Activated T-helper 1 cell treated with anti-CD3 and anti-CD28 coated beads, Interleukin-12 subunit alpha, Interleukin-12 subunit beta, Interleukin-2, Interleukin-4 antibody, amounts not matched to agents 30 ng/mL and 10 ng/mL and 1 ng/mL, durations not matched to agents 14 hours and 24 hours and 36 hours (primary cell): ENCODE results near the gene KCTD19. TPM values are rescaled to one million over a fixed set of nuclear protein-coding genes. Genes with fewer than 3 reads are reported as not detected.

Experiments
- DNase-seq: peaks from one replicate; pipeline ENCODE4 v3.0.0; 2021; ENCODE audit warnings: low spot score
- H3K27ac Mint-ChIP-seq: one replicate; pipeline ENCODE4 v1.8.0; 2021; ENCODE audit warnings: mild to moderate bottlenecking, mixed read lengths
- H3K27me3 Mint-ChIP-seq: one replicate; pipeline ENCODE4 v1.8.0; 2022; ENCODE audit warnings: mild to moderate bottlenecking, moderate library complexity, mixed read lengths; ENCODE audit not compliant: insufficient read depth
- H3K36me3 Mint-ChIP-seq: one replicate; pipeline ENCODE4 v1.8.0; 2021; ENCODE audit warnings: low read depth, mixed read lengths
- H3K4me1 Mint-ChIP-seq: one replicate; pipeline ENCODE4 v1.8.0; 2021; ENCODE audit warnings: low read depth, mixed read lengths
- H3K4me3 Mint-ChIP-seq: one replicate; pipeline ENCODE4 v1.8.0; 2021; ENCODE audit warnings: mild to moderate bottlenecking, moderate library complexity, mixed read lengths
- H3K9me3 Mint-ChIP-seq: one replicate; pipeline ENCODE4 v1.8.0; 2021; ENCODE audit warnings: mixed read lengths
- intact Hi-C: fragments of 100-400 bp; cut with micrococcal nuclease; formaldehyde crosslinking; loops from one replicate; pipeline ENCODE4 v1.15.1; 2024
- total RNA-seq: library from RNA; stranded (reverse); gene quantifications from 2 replicates; pipeline ENCODE4 v1.2.3, GENCODE V29; 2022

The KCTD19 gene
- total RNA-seq, 1 donor from 2014 or later = 0.62 TPM

GRCh38 chr16:67247192-67248072, 79.1 kb downstream of the KCTD19 start, which contains the start of gene FHOD1:
Gene FHOD1, minus strand, starts transcription at chr16:67247481. Its CDS starts 71 bp downstream, at chr16:67247410.
- Mint-ChIP-seq H3K27me3 (peaks cover 6% of the 10 kb centered on the region), H3K36me3 (peaks cover 2% of the 10 kb centered on the region), H3K27ac (peak within 1 kb of the TSS; percentile 87), H3K9me3 (no peaks in the 10 kb centered on the region), H3K4me3 (peak within 1 kb of the TSS; percentile 85), H3K4me1 (peaks cover 52% of the 10 kb centered on the region)
- intact Hi-C loops = loop anchor here (1.0 to 10.0 kb wide), 10 partner anchors 32 to 1077 kb away; partner anchors contain the start of genes CBFB, CTCF, E2F4 and FBXL8
- DNase-seq = peak; percentile 98

DNA sequence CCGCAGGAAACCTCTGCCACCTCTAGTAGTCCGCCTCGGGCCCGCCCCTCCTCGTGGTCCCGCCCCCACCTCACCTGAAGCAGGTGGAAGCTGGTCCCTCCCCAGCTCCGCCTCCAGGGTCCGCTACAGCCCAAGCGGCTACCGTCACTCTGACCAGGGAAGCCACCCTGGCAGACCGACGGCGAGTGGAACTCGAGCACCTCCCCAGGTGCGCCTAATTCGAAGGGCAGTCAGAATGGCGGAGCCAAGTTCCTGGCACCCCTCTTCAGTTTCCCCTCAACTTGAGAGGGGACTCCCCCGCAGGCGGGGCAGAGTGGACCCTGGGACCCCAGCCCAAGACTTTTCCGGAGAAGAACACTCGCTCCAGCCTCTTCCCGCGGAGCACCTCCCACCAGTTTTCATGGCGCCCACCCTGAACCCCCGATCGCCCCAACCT, 79.8 kb downstream of the KCTD19 start:
- Mint-ChIP-seq H3K36me3 (peaks cover 2% of the 10 kb centered on the region), H3K4me3 (peak overlapping the region; percentile 85), H3K27me3 (peaks cover 6% of the 10 kb centered on the region), H3K4me1 (peaks cover 59% of the 10 kb centered on the region), H3K9me3 (no peaks in the 10 kb centered on the region), H3K27ac (peak overlapping the region; percentile 87)
- no peak for DNase-seq
- intact Hi-C loops = loop anchor here (1.0 to 10.0 kb wide), 9 partner anchors 33 to 1078 kb away; partner anchors contain the start of genes CBFB, CTCF, E2F4 and FBXL8

DNA sequence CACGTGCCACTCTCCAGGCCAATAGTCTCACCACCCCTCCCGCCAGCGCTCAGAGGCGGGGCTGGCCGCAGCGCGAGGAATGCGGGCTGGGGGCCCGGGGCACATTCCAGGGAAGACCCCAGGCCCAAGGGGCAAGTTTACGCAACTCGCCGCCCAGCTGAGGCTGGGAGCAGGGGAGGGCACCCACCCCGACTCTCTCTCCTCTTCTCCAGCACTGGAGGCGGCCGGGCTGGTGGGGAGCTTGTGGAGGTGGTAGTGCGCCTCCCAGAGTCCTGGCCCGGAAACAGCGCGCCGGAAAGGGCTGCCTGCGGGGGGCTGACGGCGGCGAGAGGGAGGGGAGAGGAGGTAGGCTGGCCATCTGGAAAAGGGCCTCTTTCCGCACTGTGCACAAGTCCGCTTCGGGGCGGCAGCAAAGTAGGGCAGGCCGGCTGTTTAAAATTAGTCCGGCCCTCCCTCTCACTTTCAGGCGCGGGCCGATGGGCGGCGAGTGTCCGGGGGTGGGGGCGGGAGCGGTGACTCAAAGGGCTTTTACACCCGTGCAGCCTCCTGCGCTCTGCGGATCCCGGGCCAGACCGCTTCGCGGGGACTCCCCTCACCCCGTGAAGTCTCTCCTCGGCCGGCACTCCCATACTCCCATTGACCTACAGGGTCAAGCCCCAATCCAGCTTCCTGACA, 80.3 kb downstream of the KCTD19 start:
- intact Hi-C loops = loop anchor here (2.0 to 10.0 kb wide), 6 partner anchors 63 to 1079 kb away; partner anchors contain the start of genes CBFB, CTCF, GFOD2 and MATCAP1
- H3K27me3 Mint-ChIP-seq = peaks cover 6% of the 10 kb centered on the region
- DNase-seq = peak; percentile 33
- H3K4me1 Mint-ChIP-seq = peaks cover 64% of the 10 kb centered on the region
- H3K9me3 Mint-ChIP-seq = no peaks in the 10 kb centered on the region
- peak overlapping the region; percentile 94 for H3K27ac Mint-ChIP-seq
- H3K36me3 Mint-ChIP-seq = peaks cover 6% of the 10 kb centered on the region
- peak overlapping the region; percentile 85 for H3K4me3 Mint-ChIP-seq

DNA sequence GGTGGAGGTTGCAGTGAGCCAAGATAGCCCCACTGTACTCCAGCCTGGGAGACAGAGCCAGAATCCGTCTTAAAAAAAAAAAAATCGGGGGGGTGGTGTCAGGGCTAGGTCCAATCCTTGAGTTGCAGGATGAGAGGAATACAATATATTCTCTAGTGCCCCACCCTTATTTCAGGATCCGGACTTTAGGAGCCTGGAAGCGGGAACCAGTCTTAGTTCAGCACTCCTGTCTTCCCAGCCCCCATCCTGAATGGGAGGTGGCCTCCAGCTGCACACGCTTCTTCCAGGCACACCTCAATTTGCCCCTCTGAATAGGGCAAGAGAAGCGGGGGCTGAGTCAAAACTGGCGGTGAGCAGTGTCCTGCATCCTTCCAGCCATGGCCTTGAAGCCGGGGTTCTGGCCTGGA, 80.9 kb downstream of the KCTD19 start:
- DNase-seq = no peak
- no peaks in the 10 kb centered on the region for H3K9me3 Mint-ChIP-seq
- peak overlapping the region; percentile 85 for H3K4me3 Mint-ChIP-seq
- H3K36me3 Mint-ChIP-seq = peaks cover 6% of the 10 kb centered on the region
- peak overlapping the region; percentile 94 for H3K27ac Mint-ChIP-seq
- H3K27me3 Mint-ChIP-seq = peaks cover 6% of the 10 kb centered on the region
- peaks cover 66% of the 10 kb centered on the region for H3K4me1 Mint-ChIP-seq
- intact Hi-C loops = loop anchor here (2.0 to 10.0 kb wide), 7 partner anchors 63 to 1079 kb away; partner anchors contain the start of genes ACD, CBFB, CTCF and GFOD2

DNA sequence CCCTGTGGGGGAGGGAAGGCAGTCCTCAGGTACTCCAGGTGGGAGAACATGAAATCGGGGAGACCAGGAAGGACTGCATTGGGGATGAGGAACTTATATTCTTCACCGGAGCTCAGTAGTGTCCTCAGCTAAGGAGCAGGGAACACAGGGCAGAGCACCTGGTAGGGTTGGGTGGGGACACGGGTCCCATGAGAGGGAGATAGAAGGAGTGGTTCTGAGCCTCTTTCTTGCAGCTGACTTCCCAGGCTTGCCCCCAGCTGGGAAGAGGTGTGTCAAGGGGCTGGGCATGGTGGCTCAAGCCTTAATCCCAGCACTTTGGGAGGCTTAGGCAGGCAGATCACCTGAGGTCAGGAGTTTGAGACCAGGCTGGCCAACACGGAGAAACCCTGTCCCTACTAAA, 81.4 kb downstream of the KCTD19 start:
- Mint-ChIP-seq H3K27me3 (peaks cover 4% of the 10 kb centered on the region), H3K4me3 (peak overlapping the region; percentile 85), H3K9me3 (no peaks in the 10 kb centered on the region), H3K27ac (peak overlapping the region; percentile 94), H3K4me1 (peaks cover 64% of the 10 kb centered on the region), H3K36me3 (peaks cover 6% of the 10 kb centered on the region)
- intact Hi-C loops = loop anchor here (2.0 to 10.0 kb wide), 5 partner anchors 218 to 1080 kb away; partner anchors contain the start of genes ACD, CBFB, CTCF and NFATC3
- no peak for DNase-seq

DNA sequence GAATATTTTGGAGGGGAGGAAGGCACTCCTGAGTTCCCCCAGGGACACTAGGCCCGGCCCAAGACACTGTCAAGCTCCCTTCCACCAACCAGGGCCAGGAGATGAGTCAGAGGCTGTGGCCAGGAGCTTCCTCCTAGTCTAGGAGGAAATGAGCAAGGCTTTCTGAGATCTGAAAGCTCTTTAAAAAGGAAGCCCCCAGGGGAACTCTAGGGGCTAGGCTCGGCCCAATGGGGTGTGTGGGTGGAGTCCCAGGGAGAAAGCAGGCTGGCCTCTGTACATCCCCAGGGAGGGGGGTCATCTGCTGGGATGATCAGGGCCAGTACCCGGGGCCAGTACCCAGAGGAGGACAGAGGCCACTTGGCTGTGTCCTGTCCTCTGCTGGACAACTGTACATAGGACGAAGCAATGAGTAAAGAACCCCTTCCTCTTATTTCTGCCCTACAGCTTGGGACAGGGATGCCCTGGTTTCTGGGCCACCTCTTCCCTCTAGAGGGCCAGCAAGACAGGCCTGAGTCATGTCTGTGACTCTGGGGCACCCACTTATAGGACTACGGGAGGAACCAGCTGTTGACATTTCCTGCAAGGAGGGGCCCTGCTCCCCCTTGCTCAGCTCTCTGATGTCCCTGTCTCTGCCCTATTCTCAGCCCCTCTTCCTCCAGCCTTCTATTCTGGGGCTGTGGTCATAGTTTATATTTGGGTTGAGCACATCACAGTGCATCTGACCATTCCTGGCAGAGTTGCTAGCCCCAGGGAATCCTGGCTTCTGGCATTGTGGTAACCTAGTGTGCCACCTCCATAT, 82.0 kb downstream of the KCTD19 start:
- peak overlapping the region; percentile 85 for H3K4me3 Mint-ChIP-seq
- H3K36me3 Mint-ChIP-seq = peaks cover 9% of the 10 kb centered on the region
- peaks cover 3% of the 10 kb centered on the region for H3K27me3 Mint-ChIP-seq
- H3K9me3 Mint-ChIP-seq = no peaks in the 10 kb centered on the region
- H3K27ac Mint-ChIP-seq = peak overlapping the region; percentile 94
- intact Hi-C loops = loop anchor here (1.0 to 10.0 kb wide), 9 partner anchors 8 to 1080 kb away; partner anchors contain the start of genes ACD, ATP6V0D1, CBFB and CTCF
- peaks cover 61% of the 10 kb centered on the region for H3K4me1 Mint-ChIP-seq
- peak; percentile 80 for DNase-seq

GRCh38 chr16:67243481-67243880, 83.1 kb downstream of the KCTD19 start:
- Mint-ChIP-seq H3K4me3 (peak overlapping the region; percentile 85), H3K27ac (peak overlapping the region; percentile 94), H3K27me3 (no peaks in the 10 kb centered on the region), H3K9me3 (no peaks in the 10 kb centered on the region), H3K4me1 (peaks cover 62% of the 10 kb centered on the region), H3K36me3 (peaks cover 10% of the 10 kb centered on the region)
- intact Hi-C loops = loop anchor here (10.0 kb wide), 2 partner anchors 841 to 1081 kb away; partner anchors contain the start of gene NFATC3
- DNase-seq = no peak

GRCh38 chr16:67242138-67242730, 84.3 kb downstream of the KCTD19 start:
- Mint-ChIP-seq H3K36me3 (peaks cover 15% of the 10 kb centered on the region), H3K4me3 (no peak overlapping the region)
- no peak for DNase-seq

DNA sequence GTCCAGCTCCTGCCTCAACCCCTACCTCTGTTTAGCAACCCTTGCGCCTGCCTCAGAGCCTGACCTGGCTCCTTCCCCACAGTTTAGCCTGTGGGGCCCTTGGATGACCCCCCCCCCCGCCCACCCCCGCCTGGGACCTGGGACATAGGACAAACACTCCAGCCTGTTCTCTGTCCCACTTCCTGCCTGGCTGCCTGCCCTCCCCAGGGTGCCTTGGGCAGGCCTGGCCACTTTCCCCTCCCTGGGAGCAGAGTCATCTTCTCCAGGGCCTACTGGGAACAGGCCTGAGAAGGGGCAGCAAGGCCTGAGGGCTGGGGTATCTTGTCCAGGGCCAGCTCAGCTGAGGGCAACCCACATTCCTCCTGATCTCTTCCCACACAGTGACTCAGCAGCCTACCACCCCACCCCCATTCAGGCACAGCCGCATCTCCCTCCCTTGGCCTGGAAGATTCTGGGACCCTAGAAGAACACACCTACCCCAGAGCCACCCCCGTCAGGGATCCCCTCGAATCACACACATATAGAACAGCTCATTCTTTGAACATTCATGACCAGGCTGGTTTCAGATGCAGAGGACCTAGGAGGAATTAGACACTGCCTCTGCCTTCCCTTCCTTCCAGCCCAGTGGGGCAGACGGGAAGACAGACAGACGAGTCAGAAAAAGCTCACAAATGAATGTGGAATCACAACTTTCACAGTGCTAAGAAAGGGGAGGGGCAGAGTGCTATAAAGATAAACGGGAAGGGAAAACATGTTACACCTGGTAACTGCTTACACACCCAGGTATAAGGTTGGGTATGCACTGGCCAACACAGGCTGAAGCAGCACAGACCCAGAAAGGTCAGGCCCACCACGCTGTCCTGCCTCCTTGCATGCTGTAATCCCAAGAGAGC, 85.3 kb downstream of the KCTD19 start:
- Mint-ChIP-seq H3K27ac (peak overlapping the region; percentile 56), H3K27me3 (no peaks in the 10 kb centered on the region), H3K4me3 (no peak overlapping the region), H3K4me1 (peaks cover 51% of the 10 kb centered on the region), H3K9me3 (no peaks in the 10 kb centered on the region), H3K36me3 (peaks cover 19% of the 10 kb centered on the region)
- DNase-seq = no peak
- intact Hi-C loops = loop anchor here (10.0 kb wide), 2 partner anchors 844 to 1084 kb away; partner anchors contain the start of gene NFATC3

More at GRCh38 chr16:67242138-67242730, 84.3 kb downstream of the KCTD19 start:
- intact Hi-C loops = loop anchor here (10.0 kb wide), 2 partner anchors 843 to 1083 kb away; partner anchors contain the start of gene NFATC3
- H3K9me3 Mint-ChIP-seq = no peaks in the 10 kb centered on the region
- peaks cover 51% of the 10 kb centered on the region for H3K4me1 Mint-ChIP-seq
- no peaks in the 10 kb centered on the region for H3K27me3 Mint-ChIP-seq
- H3K27ac Mint-ChIP-seq = peak overlapping the region; percentile 67

GRCh38 chr16:67240506-67240905, 86.0 kb downstream of the KCTD19 start:
- intact Hi-C loops = loop anchor here (10.0 kb wide), 2 partner anchors 844 to 1084 kb away; partner anchors contain the start of gene NFATC3
- DNase-seq = no peak
- peaks cover 51% of the 10 kb centered on the region for H3K4me1 Mint-ChIP-seq
- H3K27ac Mint-ChIP-seq = no peak overlapping the region
- no peaks in the 10 kb centered on the region for H3K9me3 Mint-ChIP-seq
- H3K36me3 Mint-ChIP-seq = peaks cover 23% of the 10 kb centered on the region
- no peak overlapping the region for H3K4me3 Mint-ChIP-seq
- no peaks in the 10 kb centered on the region for H3K27me3 Mint-ChIP-seq
